Left ventricle myocardium inferior (tissue), 1 donor: ENCODE measurements around the gene CLSTN2. TPM values are rescaled to one million over a fixed set of nuclear protein-coding genes. Genes with fewer than 3 reads are reported as not detected.

Experiments
- DNase-seq: peaks from one replicate; pipeline ENCODE4 v3.0.0-alpha.2; 2020
- H3K27ac ChIP-seq: fragments of 200-600 bp; replicated peaks from 2 replicates; pipeline ENCODE4 v1.8.0; 2021
- H3K27me3 ChIP-seq: fragments of 200-600 bp; 2 replicates; pipeline ENCODE4 v1.8.0; 2021; ENCODE audit warnings: low read depth
- H3K36me3 ChIP-seq: fragments of 200-600 bp; 2 replicates; pipeline ENCODE4 v1.8.0; 2021
- H3K4me1 ChIP-seq: fragments of 200-600 bp; 2 replicates; pipeline ENCODE4 v1.8.0; 2021
- H3K4me3 ChIP-seq: fragments of 200-600 bp; 2 replicates; pipeline ENCODE4 v1.8.0; 2021; ENCODE audit warnings: mild to moderate bottlenecking, moderate library complexity
- H3K9me3 ChIP-seq: fragments of 200-600 bp; replicated peaks from 2 replicates; pipeline ENCODE4 v1.8.0; 2021
- CTCF ChIP-seq: fragments of 200-600 bp; IDR thresholded peaks from 2 replicates; pipeline ENCODE4 v1.8.0; 2021; ENCODE audit warnings: antibody characterized with exemption, mild to moderate bottlenecking, borderline replicate concordance
- intact Hi-C: fragments of 100-400 bp; cut with micrococcal nuclease; formaldehyde crosslinking; loops from one replicate; pipeline ENCODE4 v1.11.0; 2022
- total RNA-seq: library from RNA; stranded (reverse); fragmentation: NEBNext Ultra II Directional; extraction: Animal tissue kit (Norgen Biotek cat#: 25700); gene quantifications from one replicate; pipeline ENCODE4 v1.2.1, GENCODE V29; 2021
- donor health status: DM: no; HTN: yes; CAD: no; lungs with severe emphysema.

CLSTN2 gene
- total RNA-seq, 1 donor from 2014 or later, result 7.0 TPM

GRCh38 chr3:140157161-140157560, 222.2 kb downstream of the CLSTN2 start:
- DNase-seq, result no peak
- Histone ChIP-seq H3K9me3 (no peaks in the 10 kb centered on the region), H3K27ac (no peak overlapping the region), H3K4me3 (no peak overlapping the region), H3K4me1 (no peaks in the 10 kb centered on the region), H3K27me3 (no peaks in the 10 kb centered on the region), H3K36me3 (no peaks in the 10 kb centered on the region)
- intact Hi-C loops, result no loop called here
- no peak for TF ChIP-seq CTCF

- H3K4me1 ChIP-seq, result no peaks in the 10 kb centered on the region
Observed at GRCh38 chr3:140159646-140160045, 224.7 kb downstream of the CLSTN2 start.

GRCh38 chr3:140160553-140160952, 225.6 kb downstream of the CLSTN2 start:
- no peaks in the 10 kb centered on the region for H3K27me3 ChIP-seq
- no peaks in the 10 kb centered on the region for H3K36me3 ChIP-seq
- DNase-seq, result no peak
- no peaks in the 10 kb centered on the region for H3K4me1 ChIP-seq
- H3K27ac ChIP-seq, result no peak overlapping the region
- TF ChIP-seq CTCF, result no peak
- intact Hi-C loops, result no loop called here
- no peaks in the 10 kb centered on the region for H3K9me3 ChIP-seq
- no peak overlapping the region for H3K4me3 ChIP-seq

More at GRCh38 chr3:140159646-140160045, 224.7 kb downstream of the CLSTN2 start:
- intact Hi-C loops, result no loop called here
- Histone ChIP-seq H3K4me3 (no peak overlapping the region), H3K27ac (no peak overlapping the region), H3K9me3 (no peaks in the 10 kb centered on the region), H3K27me3 (no peaks in the 10 kb centered on the region), H3K36me3 (no peaks in the 10 kb centered on the region)
- TF ChIP-seq CTCF, result no peak
- no peak for DNase-seq

GRCh38 chr3:140162551-140162950, 227.6 kb downstream of the CLSTN2 start:
- no peak for TF ChIP-seq CTCF
- no peaks in the 10 kb centered on the region for H3K4me1 ChIP-seq
- no peak overlapping the region for H3K4me3 ChIP-seq
- H3K36me3 ChIP-seq, result no peaks in the 10 kb centered on the region
- intact Hi-C loops, result no loop called here
- no peaks in the 10 kb centered on the region for H3K9me3 ChIP-seq
- no peaks in the 10 kb centered on the region for H3K27me3 ChIP-seq
- DNase-seq, result no peak
- H3K27ac ChIP-seq, result no peak overlapping the region

- no peak for TF ChIP-seq CTCF
- intact Hi-C loops, result no loop called here
- Histone ChIP-seq H3K9me3 (no peaks in the 10 kb centered on the region), H3K27me3 (no peaks in the 10 kb centered on the region), H3K27ac (no peak overlapping the region), H3K36me3 (no peaks in the 10 kb centered on the region), H3K4me1 (no peaks in the 10 kb centered on the region), H3K4me3 (no peak overlapping the region)
- DNase-seq, result no peak
Observed at GRCh38 chr3:140163159-140163763, 228.3 kb downstream of the CLSTN2 start.
